ENCODE results near the gene MRO. TPM values are rescaled to one million over a fixed set of nuclear protein-coding genes. Genes with fewer than 3 reads are reported as not detected.

The MRO gene
- total and polyA plus RNA-seq, 2 of the 8 experiments (the other 6 are each of a cell fraction or from before 2014, with no cell fraction given) = 0.65 to 1.0 TPM

DNA sequence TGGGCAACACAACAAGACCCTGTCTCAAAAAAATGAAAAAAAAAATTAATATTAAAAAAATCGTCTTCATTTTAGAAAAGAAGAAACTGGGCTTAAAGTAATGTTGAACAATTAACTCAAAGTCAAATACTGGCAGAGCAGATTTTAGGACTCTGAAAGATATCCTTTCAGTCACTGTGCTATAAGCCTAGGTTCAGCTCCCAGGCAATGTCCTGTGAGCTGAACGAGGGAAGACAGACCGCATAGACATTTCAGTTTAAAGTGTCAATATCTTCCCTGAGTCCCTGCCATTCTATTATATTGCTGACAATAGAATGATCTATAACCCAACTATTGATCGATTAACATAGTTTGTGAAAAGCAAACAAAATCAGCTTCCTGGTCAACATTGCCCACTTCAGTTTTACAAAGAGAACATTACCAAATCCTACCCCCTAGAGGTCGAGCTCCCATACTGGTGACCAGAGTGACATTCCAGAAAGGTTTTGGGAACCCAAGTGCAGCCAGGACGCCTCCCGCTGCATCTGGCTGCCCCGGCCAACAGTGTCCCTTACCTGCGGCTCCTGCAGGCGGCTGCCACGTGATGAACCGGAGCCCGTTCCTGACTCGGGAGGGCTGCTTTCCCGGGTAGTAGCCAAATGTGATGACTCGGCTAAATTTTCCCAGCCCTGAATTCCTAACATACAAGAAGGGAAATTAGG lies 639 bp downstream of the MRO start (continued):
- TF ChIP-seq RFX5 (IDR thresholded peaks at IDR 0.05; ENCODE audit: borderline replicate concordance, low read depth, low read length) = no peak
- TF ChIP-seq SIX5 (IDR thresholded peaks at IDR 0.05; ENCODE audit: low read depth, low read length) = no peak
- TF ChIP-seq RAD21 (IDR thresholded peaks at IDR 0.05 in 1 of 2, conservative IDR thresholded peaks at IDR 0.05 in 1 of 2; ENCODE audit: low read depth in 2 of 2, low read length in 2 of 2) = peak; percentile 3 to 34; a peak in 2 of 4 replicates
- TF ChIP-seq USF2 (IDR thresholded peaks at IDR 0.05; ENCODE audit: low read length) = peak; percentile 74
- TF ChIP-seq, protein P1, sequence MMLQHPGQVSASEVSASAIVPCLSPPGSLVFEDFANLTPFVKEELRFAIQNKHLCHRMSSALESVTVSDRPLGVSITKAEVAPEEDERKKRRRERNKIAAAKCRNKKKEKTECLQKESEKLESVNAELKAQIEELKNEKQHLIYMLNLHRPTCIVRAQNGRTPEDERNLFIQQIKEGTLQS (IDR thresholded peaks at IDR 0.05; ENCODE audit: insufficient read depth, low read depth, low read length) = no peak
- no peak for TF ChIP-seq NANOG (IDR thresholded peaks at IDR 0.05; ENCODE audit: insufficient read depth, low read depth, low read length, poor library complexity, severe bottlenecking)
- TF ChIP-seq POU5F1 (IDR thresholded peaks at IDR 0.05; ENCODE audit: low read depth, low read length) = no peak
- no peak for TF ChIP-seq GABPA (IDR thresholded peaks at IDR 0.05; ENCODE audit: borderline replicate concordance, insufficient read depth, low read length)
- TF ChIP-seq KDM4A (IDR thresholded peaks at IDR 0.05; ENCODE audit: low read depth, low read length, severe bottlenecking) = no peak
- TF ChIP-seq EP300 (IDR thresholded peaks at IDR 0.05; ENCODE audit: borderline replicate concordance in 1 of 2, low read depth in 2 of 2, low read length in 2 of 2) = peak in 1 of 2 experiments; percentile 15; a peak in 1 of 3 replicates
- no peak for TF ChIP-seq RNF2 (IDR thresholded peaks at IDR 0.05; ENCODE audit: borderline replicate concordance, low read depth, low read length, missing control alignments, poor library complexity, severe bottlenecking)
- no peak for TF ChIP-seq SIN3A (conservative IDR thresholded peaks at IDR 0.05 in 1 of 2, IDR thresholded peaks at IDR 0.05 in 1 of 2; ENCODE audit: low read depth in 1 of 2, low read length in 2 of 2)
- TF ChIP-seq JUN (IDR thresholded peaks at IDR 0.05; ENCODE audit: low read depth, low read length) = no peak
- no peak for TF ChIP-seq SIRT6 (IDR thresholded peaks at IDR 0.05; ENCODE audit: low read length)
- no peak for TF ChIP-seq CEBPB (IDR thresholded peaks at IDR 0.05; ENCODE audit: low read depth, low read length)
